ENCODE measurements around the gene HSPE1. TPM values are rescaled to one million over a fixed set of nuclear protein-coding genes. Genes with fewer than 3 reads are reported as not detected.
"Not testable (repeated sequence)": the region's sequence is repeated elsewhere in the genome, so short reads cannot be mapped to it uniquely, and the experiment has no call there.

Gene HSPE1
- polyA plus RNA-seq, 3 donors, result 25.2 to 46.2 (median 44.9) TPM

GRCh38 chr2:197450935-197451358 is 49.2 kb upstream of the HSPE1 start:
- intact Hi-C loops (cut with micrococcal nuclease), result loop anchor here in 1 of 2 donors (10.0 kb wide), 1 partner anchor 254 kb away; the partner anchor contains the start of gene MARS2
- peaks cover 12 to 24% of the 10 kb centered on the region in 2 donors for H3K4me1 ChIP-seq (ENCODE audit: control insufficient read depth in 1 of 2, insufficient read depth in 2 of 2, low read length in 2 of 2)
- H3K9me3 ChIP-seq (replicated peaks in 1 of 2; ENCODE audit: control insufficient read depth in 1 of 2, insufficient read depth in 1 of 2, low read length in 2 of 2); H3K36me3 Mint-ChIP-seq; H3K4me2 ChIP-seq (replicated peaks; ENCODE audit: extremely low read depth, low read length, poor library complexity, severe bottlenecking); H3K36me3 ChIP-seq (replicated peaks in 1 of 2; ENCODE audit: control insufficient read depth in 1 of 2, insufficient read depth in 2 of 2, low read length in 2 of 2); H3K27me3 Mint-ChIP-seq (ENCODE audit: low read depth in 3 of 3); H3K9ac ChIP-seq (ENCODE audit: insufficient read depth, low read length, poor library complexity, severe bottlenecking); H3K27me3 ChIP-seq (ENCODE audit: control insufficient read depth in 2 of 2, insufficient read depth in 2 of 2, low read length in 2 of 2); DNase-seq; H3K9me3 Mint-ChIP-seq; H3K4me3 Mint-ChIP-seq; H3K4me3 ChIP-seq (replicated peaks in 1 of 3; ENCODE audit: low read depth in 2 of 3, low read length in 3 of 3); H3K27ac ChIP-seq (ENCODE audit: low read depth in 1 of 2, low read length in 2 of 2): not testable (repeated sequence)
- WGBS (ENCODE audit: insufficient coverage), result 72% methylated on average over 6 of the region's 6 CpGs
- H3K4me1 Mint-ChIP-seq, result peaks cover 25% of the 10 kb centered on the region
- H3K79me2 ChIP-seq (ENCODE audit: insufficient read depth, low read length), result peaks cover 26% of the 10 kb centered on the region
- peaks cover 20% of the 10 kb centered on the region for H4K20me1 ChIP-seq (ENCODE audit: insufficient read depth, low read length)
- H2AFZ ChIP-seq (ENCODE audit: insufficient read depth, low read depth, low read length, poor library complexity, severe bottlenecking), result peak overlapping the region; percentile 50
- peak overlapping the region in 1 of 7 donors; percentile 13 for H3K27ac Mint-ChIP-seq

GRCh38 chr2:197452754-197453122 is 47.4 kb upstream of the HSPE1 start:
- peak overlapping the region; percentile 94 to 100 for H3K27ac ChIP-seq (ENCODE audit: low read depth in 1 of 2, low read length in 2 of 2)
- peaks cover 36% of the 10 kb centered on the region for H4K20me1 ChIP-seq (ENCODE audit: insufficient read depth, low read length)
- H3K4me3 Mint-ChIP-seq, result peak overlapping the region; percentile 97 to 98
- peaks cover 31% of the 10 kb centered on the region for H3K4me1 Mint-ChIP-seq
- peak overlapping the region; percentile 99 for H3K9ac ChIP-seq (ENCODE audit: insufficient read depth, low read length, poor library complexity, severe bottlenecking)
- H3K4me3 ChIP-seq (replicated peaks in 1 of 3; ENCODE audit: low read depth in 2 of 3, low read length in 3 of 3), result peak overlapping the region; percentile 67 to 90 (median 75)
- H3K36me3 ChIP-seq (replicated peaks in 1 of 2; ENCODE audit: control insufficient read depth in 1 of 2, insufficient read depth in 2 of 2, low read length in 2 of 2), result peaks cover 0 to 3% of the 10 kb centered on the region in 2 donors
- H3K27ac Mint-ChIP-seq, result peak overlapping the region; percentile 100
- H3K27me3 ChIP-seq (ENCODE audit: control insufficient read depth in 2 of 2, insufficient read depth in 2 of 2, low read length in 2 of 2), result no peaks in the 10 kb centered on the region
- 0% methylated on average over 9 of the region's 11 CpGs for WGBS (ENCODE audit: insufficient coverage)
- intact Hi-C loops (cut with micrococcal nuclease), result loop anchor here (1.0 to 10.0 kb wide), 3 partner anchors 17 to 252 kb away; partner anchors contain the start of genes MARS2 (in 1 of the 2) and SF3B1 (in 1 of the 2)
- H3K4me2 ChIP-seq (replicated peaks; ENCODE audit: extremely low read depth, low read length, poor library complexity, severe bottlenecking), result peak overlapping the region; percentile 81
- no peak for DNase-seq
- no peaks in the 10 kb centered on the region for H3K9me3 ChIP-seq (replicated peaks in 1 of 2; ENCODE audit: control insufficient read depth in 1 of 2, insufficient read depth in 1 of 2, low read length in 2 of 2)
- peaks cover 12 to 24% of the 10 kb centered on the region in 2 donors for H3K4me1 ChIP-seq (ENCODE audit: control insufficient read depth in 1 of 2, insufficient read depth in 2 of 2, low read length in 2 of 2)
- peaks cover 0 to 9% (median 0%) of the 10 kb centered on the region in 7 donors for H3K9me3 Mint-ChIP-seq
- H2AFZ ChIP-seq (ENCODE audit: insufficient read depth, low read depth, low read length, poor library complexity, severe bottlenecking), result peak overlapping the region; percentile 71
- TF ChIP-seq CTCF (IDR thresholded peaks at IDR 0.05), result no peak
- peaks cover 0 to 8% of the 10 kb centered on the region in 2 donors for H3K36me3 Mint-ChIP-seq
- H3K79me2 ChIP-seq (ENCODE audit: insufficient read depth, low read length), result peaks cover 44% of the 10 kb centered on the region
- H3K27me3 Mint-ChIP-seq (ENCODE audit: low read depth in 3 of 3), result peaks cover 0 to 4% (median 0%) of the 10 kb centered on the region in 3 donors
